Small intestine (tissue), 7 donors: Measurements from ENCODE around the gene HNRNPLL. TPM values are rescaled to one million over a fixed set of nuclear protein-coding genes. Genes with fewer than 3 reads are reported as not detected.

Experiments
- DNase-seq, 2 donors: peaks; one replicate each; pipeline versions ENCODE4 v3.0.0 to v3.0.0-alpha.2; 2013
- FAIRE-seq: peaks from 2 replicates; lab custom pipeline; 2012; peaks lifted over from hg19 to GRCh38; lab: Jason Lieb, UNC
- H3K27ac ChIP-seq, 3 donors: one replicate each; pipeline ENCODE4 v1.5.1; 2013; ENCODE audit warnings: low read length in 2 of 3, mild to moderate bottlenecking in 2 of 3, control low read depth in 1 of 3, inconsistent platforms in 1 of 3, low read depth in 1 of 3, moderate library complexity in 1 of 3
- H3K27me3 ChIP-seq, 3 donors: one replicate each; pipeline ENCODE4 v1.6.1; 2013; ENCODE audit warnings: low read length in 3 of 3, inconsistent platforms in 1 of 3; ENCODE audit not compliant: control insufficient read depth in 3 of 3, insufficient read depth in 3 of 3
- H3K36me3 ChIP-seq, 3 donors: one replicate each; pipeline ENCODE4 v1.6.1; 2013; ENCODE audit warnings: low read length in 3 of 3, inconsistent platforms in 1 of 3, low read depth in 1 of 3, mild to moderate bottlenecking in 1 of 3, moderate library complexity in 1 of 3; ENCODE audit not compliant: control insufficient read depth in 3 of 3, insufficient read depth in 2 of 3
- H3K4me1 ChIP-seq, 3 donors: one replicate each; pipeline ENCODE4 v1.6.1; 2013; ENCODE audit warnings: low read length in 2 of 3, inconsistent platforms in 1 of 3, low read depth in 1 of 3, mild to moderate bottlenecking in 1 of 3, moderate library complexity in 1 of 3; ENCODE audit not compliant: control insufficient read depth in 3 of 3, insufficient read depth in 2 of 3
- H3K4me3 ChIP-seq, 3 donors: one replicate each; pipeline ENCODE4 v1.5.1; 2013; ENCODE audit warnings: low read length in 3 of 3, control low read depth in 1 of 3, inconsistent platforms in 1 of 3, low read depth in 1 of 3, mild to moderate bottlenecking in 1 of 3, moderate library complexity in 1 of 3
- H3K9me3 ChIP-seq, 2 donors: one replicate each; pipeline ENCODE4 v1.6.1; 2013; ENCODE audit warnings: low read depth in 1 of 2, low read length in 1 of 2; ENCODE audit not compliant: control insufficient read depth in 2 of 2, insufficient read depth in 1 of 2
- WGBS, 3 donors: extraction: QIAGEN DNeasy Blood & Tissue Kit; methylation state at CpG; one replicate each; pipeline ENCODE4 v1.1.7; 2013; 5-methylcytosine and 5-hydroxymethylcytosine counted together
- polyA plus RNA-seq, 4 donors: library from polyadenylated mRNA; stranded (reverse) in 3 of 4; unstranded in 1 of 4; fragments of 200-250 nt in 3 of 4; fragments of 120-200 nt in 1 of 4; gene quantifications; one replicate each; pipeline versions ENCODE4 v1.2.1 to v1.2.3, GENCODE V29; 2013
- donor health status: healthy with polysubstance abuse.
- donor health status: control.
- donor health status: control.
- donor health status: Bipolar disorder and iron deficiency.
- donor health status: healthy.

HNRNPLL gene
- polyA plus RNA-seq, 4 donors = 17.3 to 36.3 (median 19.7) TPM

- no peaks in the 10 kb centered on the region for H3K9me3 ChIP-seq
- no peak overlapping the region for H3K4me3 ChIP-seq
- no peak overlapping the region for H3K27ac ChIP-seq
- WGBS, 3 donors = 70 to 91% (median 82%) methylated on average over 2 of the region's 2 CpGs
- H3K4me1 ChIP-seq = peaks cover 0 to 4% (median 0%) of the 10 kb centered on the region in 3 donors
- H3K36me3 ChIP-seq = no peaks in the 10 kb centered on the region
- DNase-seq (no peak), FAIRE-seq (no peak)
- peaks cover 0 to 2% (median 2%) of the 10 kb centered on the region in 3 donors for H3K27me3 ChIP-seq
Observed at GRCh38 chr2:38532366-38532765, 70.4 kb downstream of the HNRNPLL start.

DNA sequence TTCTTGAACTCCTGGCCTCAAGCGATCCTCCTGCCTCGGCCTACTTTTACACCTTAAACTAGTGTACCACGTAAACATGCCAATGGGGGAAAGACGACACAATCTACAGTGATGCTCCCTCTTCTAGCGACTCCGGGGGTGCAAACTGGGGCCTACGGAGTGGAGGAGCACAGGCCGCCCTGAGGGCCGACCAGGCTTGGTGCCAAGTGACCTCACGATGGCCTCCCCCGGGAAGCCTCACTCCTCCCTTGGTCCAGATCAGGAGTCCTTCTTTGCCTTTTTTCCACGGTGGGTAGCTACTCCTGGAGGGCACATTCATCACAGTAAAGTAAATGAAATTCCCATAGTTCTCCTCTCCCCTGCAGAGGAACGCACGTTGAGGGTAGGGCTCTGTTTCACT is 73.5 kb downstream of the HNRNPLL start:
- Histone ChIP-seq H3K4me3 (no peak overlapping the region), H3K4me1 (no peaks in the 10 kb centered on the region), H3K9me3 (no peaks in the 10 kb centered on the region), H3K36me3 (no peaks in the 10 kb centered on the region), H3K27me3 (peaks cover 0 to 2% (median 2%) of the 10 kb centered on the region in 3 donors), H3K27ac (no peak overlapping the region)
- DNase-seq (no peak), FAIRE-seq (no peak)
- WGBS, 3 donors = 87 to 90% (median 89%) methylated on average over 14 of the region's 14 CpGs

DNA sequence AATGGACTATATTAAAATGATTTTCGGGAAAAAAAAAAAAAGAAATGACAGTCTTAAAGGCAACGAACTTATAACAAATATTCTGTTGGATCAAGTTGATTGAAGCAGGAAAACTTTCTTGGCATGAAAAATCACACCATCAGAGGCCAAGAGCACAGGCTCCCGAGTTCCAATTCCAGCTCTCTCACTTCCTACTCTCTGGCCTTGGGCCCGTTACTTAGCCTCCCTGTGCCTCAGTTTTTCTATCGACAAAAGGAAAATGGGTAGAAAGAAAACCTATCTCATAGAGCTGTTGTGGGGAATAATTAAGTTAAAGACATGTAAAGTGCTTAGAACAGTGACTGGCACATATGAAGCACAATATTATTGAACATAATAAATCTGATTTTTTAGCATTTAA is 74.2 kb downstream of the HNRNPLL start:
- 57 to 67% (median 58%) methylated on average over 5 of the region's 5 CpGs for WGBS, 3 donors
- H3K36me3 ChIP-seq = no peaks in the 10 kb centered on the region
- FAIRE-seq (no peak), DNase-seq (no peak)
- H3K4me1 ChIP-seq = no peaks in the 10 kb centered on the region
- H3K27me3 ChIP-seq = peaks cover 0 to 2% (median 2%) of the 10 kb centered on the region in 3 donors
- H3K27ac ChIP-seq = no peak overlapping the region
- H3K4me3 ChIP-seq = no peak overlapping the region
- H3K9me3 ChIP-seq = no peaks in the 10 kb centered on the region

DNA sequence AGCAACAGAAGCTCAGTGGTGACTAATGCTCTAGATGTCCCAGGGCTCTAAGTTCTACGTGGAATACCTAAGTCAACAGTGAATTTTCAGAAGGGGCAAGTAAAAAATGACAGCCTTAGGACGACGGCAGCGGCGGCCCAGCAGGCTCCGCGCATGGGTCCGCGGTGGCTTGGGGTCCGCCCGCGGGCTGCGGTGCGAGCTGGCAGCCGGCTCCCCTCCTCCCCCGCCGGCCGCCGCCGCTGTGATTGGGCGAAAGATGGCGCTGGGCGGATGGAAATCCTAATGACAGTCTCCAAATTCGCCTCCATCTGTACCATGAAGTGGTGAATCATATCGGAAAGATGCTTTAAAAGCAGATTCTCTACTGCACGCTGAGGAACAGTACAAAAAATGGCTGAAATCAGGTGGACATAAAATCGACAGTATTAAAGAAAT is 74.7 kb downstream of the HNRNPLL start:
- FAIRE-seq = no peak
- 2 to 6% (median 3%) methylated on average over 27 of the region's 27 CpGs for WGBS, 3 donors
- Histone ChIP-seq H3K4me3 (peak overlapping the region; percentile 31 to 43 (median 33)), H3K36me3 (no peaks in the 10 kb centered on the region), H3K27ac (peak overlapping the region in 1 of 3 donors; percentile 32), H3K27me3 (peaks cover 0 to 2% (median 2%) of the 10 kb centered on the region in 3 donors), H3K4me1 (no peaks in the 10 kb centered on the region), H3K9me3 (no peaks in the 10 kb centered on the region)
- DNase-seq = peak in 1 of 2 donors; percentile 38

DNA sequence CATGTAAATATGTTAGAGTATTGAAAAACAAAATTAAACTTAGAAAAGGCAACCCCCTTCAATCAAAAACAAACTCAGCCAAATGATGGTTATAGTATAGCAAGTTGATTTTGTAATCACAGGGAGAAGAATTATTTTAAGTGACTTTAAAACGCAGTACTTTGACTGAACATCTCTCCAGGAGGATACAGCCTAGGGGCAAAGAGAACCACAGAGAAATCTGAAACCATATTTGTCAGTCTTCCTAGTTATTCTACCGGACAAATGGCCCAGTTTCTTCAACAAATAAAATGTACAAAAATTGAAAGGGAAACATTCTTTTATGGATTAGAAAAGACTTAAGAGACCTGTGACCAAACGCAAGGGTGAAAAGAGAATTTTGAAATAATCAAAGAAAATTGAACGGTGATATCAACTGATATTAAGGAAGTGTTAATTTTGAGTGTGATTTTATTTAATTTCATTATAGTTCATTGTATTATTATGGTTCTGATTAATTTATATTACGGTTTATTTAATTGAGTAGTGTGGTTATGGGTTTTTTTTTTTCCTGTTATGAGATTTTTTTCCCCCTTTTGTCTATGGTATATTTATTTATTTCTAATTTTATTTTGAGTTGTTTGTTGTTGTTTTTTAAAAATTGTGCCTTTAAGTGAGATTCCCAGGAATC is 75.3 kb downstream of the HNRNPLL start:
- Histone ChIP-seq H3K4me1 (no peaks in the 10 kb centered on the region), H3K4me3 (peak overlapping the region in 1 of 3 donors; percentile 31), H3K36me3 (no peaks in the 10 kb centered on the region), H3K27me3 (peaks cover 0 to 2% (median 2%) of the 10 kb centered on the region in 3 donors), H3K27ac (no peak overlapping the region), H3K9me3 (no peaks in the 10 kb centered on the region)
- no peak for DNase-seq
- WGBS, 3 donors = 84 to 93% (median 89%) methylated on average over 5 of the region's 5 CpGs
- FAIRE-seq = no peak

DNA sequence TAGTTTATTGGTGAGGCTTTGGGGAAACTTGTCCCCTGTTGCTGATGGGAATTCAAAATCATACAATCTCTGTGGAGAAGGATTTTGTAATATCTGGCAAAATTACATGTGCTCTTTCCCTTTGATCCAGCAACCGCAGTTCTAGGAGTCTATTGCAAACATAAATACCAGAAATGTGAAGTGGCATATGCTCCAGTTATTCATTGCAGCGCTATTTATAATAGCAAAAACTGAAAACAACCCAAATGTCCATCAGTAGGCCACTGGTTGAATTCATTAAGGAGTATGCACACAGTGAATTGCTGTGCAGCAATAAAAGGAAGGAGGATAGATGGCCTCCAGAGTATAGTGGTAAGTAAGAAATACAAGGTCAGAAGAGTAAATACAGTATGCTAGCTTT is 76.5 kb downstream of the HNRNPLL start:
- Histone ChIP-seq H3K27ac (no peak overlapping the region), H3K27me3 (peaks cover 0 to 2% (median 2%) of the 10 kb centered on the region in 3 donors), H3K9me3 (no peaks in the 10 kb centered on the region), H3K36me3 (no peaks in the 10 kb centered on the region), H3K4me3 (no peak overlapping the region), H3K4me1 (no peaks in the 10 kb centered on the region)
- no peak for DNase-seq
- FAIRE-seq = no peak
- WGBS, 3 donors = 69 to 79% (median 75%) methylated on average over 2 of the region's 2 CpGs

- Histone ChIP-seq H3K4me3 (no peak overlapping the region), H3K27me3 (peaks cover 0 to 2% (median 2%) of the 10 kb centered on the region in 3 donors), H3K27ac (no peak overlapping the region), H3K36me3 (no peaks in the 10 kb centered on the region), H3K9me3 (no peaks in the 10 kb centered on the region), H3K4me1 (no peaks in the 10 kb centered on the region)
- no peak for DNase-seq
- 23 to 41% (median 29%) methylated on average over 3 of the region's 3 CpGs for WGBS, 3 donors
- FAIRE-seq = no peak
Observed at GRCh38 chr2:38524580-38524979, 78.1 kb downstream of the HNRNPLL start.

DNA sequence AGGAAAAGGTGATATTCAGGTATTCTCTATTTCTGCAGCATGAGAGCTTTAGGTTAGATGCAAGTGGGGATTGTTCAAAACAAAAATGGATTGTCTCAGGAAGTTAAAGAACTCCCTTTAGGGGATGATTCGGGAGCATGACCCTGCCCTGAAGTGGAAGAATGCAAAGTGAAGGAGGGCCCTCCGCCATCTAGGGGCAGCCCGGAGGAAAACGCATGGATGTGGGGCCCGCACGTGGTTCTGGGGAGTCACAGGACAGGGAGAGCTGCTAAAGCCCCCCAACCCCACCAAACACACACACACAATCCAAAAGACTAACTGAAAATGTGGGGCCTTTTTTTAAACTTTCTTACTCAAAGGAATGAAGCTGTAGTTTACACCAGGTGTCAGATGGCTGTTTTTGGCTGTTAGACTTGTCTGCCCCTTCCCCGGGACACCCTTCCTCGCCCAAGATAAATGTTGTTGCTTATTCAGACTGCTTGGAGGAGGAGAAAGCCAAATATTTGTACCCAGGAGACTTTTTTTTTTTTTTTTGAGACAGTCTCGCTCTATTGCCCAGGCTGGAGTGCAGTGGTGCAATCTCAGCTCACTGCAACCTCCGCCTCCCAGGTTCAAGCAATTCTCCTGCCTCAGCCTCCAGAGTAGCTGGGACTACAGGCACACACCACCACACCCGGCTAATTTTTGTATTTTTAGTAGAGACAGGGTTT is 78.8 kb downstream of the HNRNPLL start:
- H3K36me3 ChIP-seq = no peaks in the 10 kb centered on the region
- DNase-seq = no peak
- WGBS, 3 donors = 61 to 71% (median 70%) methylated on average over 10 to 11 of the region's 11 CpGs
- no peak overlapping the region for H3K4me3 ChIP-seq
- no peak for FAIRE-seq
- no peaks in the 10 kb centered on the region for H3K4me1 ChIP-seq
- H3K27me3 ChIP-seq = peaks cover 0 to 2% (median 2%) of the 10 kb centered on the region in 3 donors
- no peak overlapping the region for H3K27ac ChIP-seq
- H3K9me3 ChIP-seq = no peaks in the 10 kb centered on the region
